Fibroblast of pulmonary artery (primary cell): ENCODE measurements around the gene NSD1.

Experiments
- DNase-seq: peaks from one replicate; pipeline ENCODE4 v3.0.0-alpha.2; 2010; ENCODE audit warnings: low read depth
- H3K4me3 ChIP-seq: replicated peaks from 2 replicates; pipeline ENCODE4 v1.5.1; 2011; ENCODE audit warnings: low read depth, mild to moderate bottlenecking, control low read depth, low read length, moderate library complexity
- CTCF ChIP-seq: IDR thresholded peaks from 2 replicates; pipeline ENCODE4 v1.5.1; 2011; ENCODE audit warnings: mild to moderate bottlenecking, control low read depth, low read length, inconsistent platforms; ENCODE audit errors: missing control alignments

Gene NSD1

GRCh38 chr5:177329883-177330282 lies 196.3 kb downstream of the NSD1 start:
- DNase-seq: no peak
- no peak overlapping the region for H3K4me3 ChIP-seq
- TF ChIP-seq CTCF: no peak

- H3K4me3 ChIP-seq: no peak overlapping the region
- TF ChIP-seq CTCF: no peak
- DNase-seq: no peak
These were observed 197.6 kb downstream of the NSD1 start for GRCh38 chr5:177330991-177331842.

GRCh38 chr5:177332031-177332895 lies 198.7 kb downstream of the NSD1 start:
- H3K4me3 ChIP-seq: no peak overlapping the region
- TF ChIP-seq CTCF: no peak
- DNase-seq: no peak

- no peak for DNase-seq
- H3K4me3 ChIP-seq: no peak overlapping the region
- no peak for TF ChIP-seq CTCF
These were observed 199.3 kb downstream of the NSD1 start for GRCh38 chr5:177332896-177333260.

GRCh38 chr5:177333420-177334154 lies 200.0 kb downstream of the NSD1 start:
- no peak overlapping the region for H3K4me3 ChIP-seq
- no peak for DNase-seq
- no peak for TF ChIP-seq CTCF

- no peak overlapping the region for H3K4me3 ChIP-seq
- TF ChIP-seq CTCF: no peak
- DNase-seq: no peak
These were observed 200.6 kb downstream of the NSD1 start for GRCh38 chr5:177334155-177334551.
